Glutamatergic neuron (in vitro differentiated cells): ENCODE measurements around the gene TSHZ2. TPM values are rescaled to one million over a fixed set of nuclear protein-coding genes. Genes with fewer than 3 reads are reported as not detected.

ENCODE experiments used
- DNase-seq: peaks from one replicate; pipeline ENCODE4 v3.0.0; 2022
- H3K27ac Mint-ChIP-seq: one replicate; pipeline ENCODE4 v1.8.0; 2020; ENCODE audit warnings: mild to moderate bottlenecking, mixed read lengths, inconsistent platforms; ENCODE audit not compliant: unreplicated experiment
- H3K27me3 Mint-ChIP-seq: one replicate; pipeline ENCODE4 v1.8.0; 2020; ENCODE audit warnings: mild to moderate bottlenecking, moderate library complexity, mixed read lengths, inconsistent platforms; ENCODE audit not compliant: unreplicated experiment
- H3K36me3 Mint-ChIP-seq: one replicate; pipeline ENCODE4 v1.8.0; 2020; ENCODE audit warnings: mild to moderate bottlenecking, mixed read lengths, inconsistent platforms; ENCODE audit not compliant: unreplicated experiment
- H3K4me1 Mint-ChIP-seq: one replicate; pipeline ENCODE4 v1.8.0; 2020; ENCODE audit warnings: mild to moderate bottlenecking, low read depth, mixed read lengths, inconsistent platforms; ENCODE audit not compliant: unreplicated experiment
- H3K4me3 Mint-ChIP-seq: one replicate; pipeline ENCODE4 v1.8.0; 2020; ENCODE audit warnings: mild to moderate bottlenecking, mixed read lengths, inconsistent platforms; ENCODE audit not compliant: unreplicated experiment
- H3K9me3 Mint-ChIP-seq: one replicate; pipeline ENCODE4 v1.8.0; 2020; ENCODE audit warnings: mild to moderate bottlenecking, moderate library complexity, mixed read lengths, inconsistent platforms; ENCODE audit not compliant: unreplicated experiment
- CTCF ChIP-seq: fragments of 200-600 bp; sonication (generic); IDR thresholded peaks from one replicate; pipeline ENCODE4 v1.5.0; 2021; ENCODE audit not compliant: partially characterized antibody, unreplicated experiment
- total RNA-seq: library from RNA; stranded (reverse); fragmentation: NEBNext Ultra II Directional; extraction: Animal tissue kit (Norgen Biotek cat#: 25700); gene quantifications from one replicate; pipeline ENCODE4 v1.2.1, GENCODE V29; 2021; ENCODE audit not compliant: unreplicated experiment

TSHZ2 gene
- total RNA-seq, 1 donor from 2014 or later: 10.0 TPM

- H3K4me3 Mint-ChIP-seq: no peak overlapping the region
- DNase-seq: no peak
- H3K27ac Mint-ChIP-seq: no peak overlapping the region
- TF ChIP-seq CTCF: no peak
- peaks cover 1% of the 10 kb centered on the region for H3K27me3 Mint-ChIP-seq
- H3K36me3 Mint-ChIP-seq: no peaks in the 10 kb centered on the region
- H3K9me3 Mint-ChIP-seq: no peaks in the 10 kb centered on the region
- H3K4me1 Mint-ChIP-seq: no peaks in the 10 kb centered on the region
Measured at GRCh38 chr20:53170196-53170595, 198.0 kb downstream of the TSHZ2 start.

DNA sequence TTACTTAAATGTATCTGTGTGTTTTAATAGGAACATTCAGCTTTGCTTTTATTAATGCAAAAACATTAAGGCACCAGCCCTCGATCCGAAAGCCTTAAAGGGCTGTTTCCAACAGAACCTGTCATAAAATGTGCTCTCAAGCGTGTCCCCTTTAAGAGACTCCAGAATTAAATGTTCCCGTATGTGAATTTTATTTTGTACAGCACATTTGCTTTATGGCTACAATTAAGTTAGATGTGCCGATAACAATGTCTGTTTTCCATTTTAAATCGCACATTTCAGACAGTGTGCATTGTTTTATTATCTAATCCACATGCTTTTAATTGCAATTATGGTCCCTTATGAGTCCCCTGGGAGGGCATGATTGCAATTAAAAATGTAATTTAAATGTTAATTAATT is 198.9 kb downstream of the TSHZ2 start:
- H3K9me3 Mint-ChIP-seq: no peaks in the 10 kb centered on the region
- no peak for DNase-seq
- no peak overlapping the region for H3K4me3 Mint-ChIP-seq
- no peak overlapping the region for H3K27ac Mint-ChIP-seq
- no peaks in the 10 kb centered on the region for H3K36me3 Mint-ChIP-seq
- TF ChIP-seq CTCF: no peak
- H3K27me3 Mint-ChIP-seq: peaks cover 1% of the 10 kb centered on the region
- no peaks in the 10 kb centered on the region for H3K4me1 Mint-ChIP-seq

GRCh38 chr20:53174454-53174853 is 202.3 kb downstream of the TSHZ2 start:
- peaks cover under 1% of the 10 kb centered on the region for H3K27me3 Mint-ChIP-seq
- H3K4me3 Mint-ChIP-seq: no peak overlapping the region
- no peak for TF ChIP-seq CTCF
- H3K9me3 Mint-ChIP-seq: no peaks in the 10 kb centered on the region
- no peaks in the 10 kb centered on the region for H3K36me3 Mint-ChIP-seq
- no peak overlapping the region for H3K27ac Mint-ChIP-seq
- DNase-seq: no peak
- H3K4me1 Mint-ChIP-seq: no peaks in the 10 kb centered on the region

DNA sequence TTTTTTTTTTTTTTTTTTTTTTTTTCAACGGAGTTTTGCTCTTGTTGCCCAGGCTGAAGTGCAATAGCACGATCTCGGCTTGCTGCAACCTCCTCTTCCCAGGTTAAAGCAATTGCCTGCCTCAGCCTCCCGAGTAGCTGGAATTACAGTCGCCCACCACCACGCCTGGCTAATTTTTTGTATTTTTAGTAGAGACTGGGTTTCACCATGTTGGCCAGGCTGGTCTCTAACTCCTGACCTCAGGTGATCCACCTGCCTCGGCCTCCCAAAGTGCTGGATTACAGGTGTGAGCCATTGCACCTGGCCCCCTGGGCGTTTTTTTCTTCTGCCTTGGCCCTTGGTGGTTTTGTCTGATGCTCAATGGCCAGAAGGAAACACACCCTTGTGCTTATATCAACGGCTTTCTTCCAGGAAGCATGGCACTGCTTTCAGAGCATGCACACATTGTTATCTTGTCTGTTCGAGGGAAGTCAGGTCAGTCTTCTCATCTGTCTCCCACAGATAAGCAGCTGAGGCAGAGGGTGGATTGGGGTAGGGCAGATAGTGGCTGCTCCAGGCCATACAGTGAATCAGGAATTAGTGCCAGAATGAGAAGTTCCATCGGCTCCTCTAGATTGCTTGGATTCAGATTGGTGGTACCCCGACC is 203.1 kb downstream of the TSHZ2 start:
- Mint-ChIP-seq H3K4me3 (no peak overlapping the region), H3K4me1 (no peaks in the 10 kb centered on the region), H3K9me3 (no peaks in the 10 kb centered on the region), H3K36me3 (no peaks in the 10 kb centered on the region), H3K27ac (no peak overlapping the region), H3K27me3 (no peaks in the 10 kb centered on the region)
- no peak for TF ChIP-seq CTCF
- no peak for DNase-seq

GRCh38 chr20:53176134-53176533 is 204.0 kb downstream of the TSHZ2 start:
- DNase-seq: no peak
- Mint-ChIP-seq H3K4me1 (no peaks in the 10 kb centered on the region), H3K27me3 (no peaks in the 10 kb centered on the region), H3K27ac (no peak overlapping the region), H3K9me3 (peaks cover 2% of the 10 kb centered on the region), H3K36me3 (no peaks in the 10 kb centered on the region), H3K4me3 (no peak overlapping the region)
- TF ChIP-seq CTCF: no peak
